DMS53 treated with DMSO at 0.1 percent for 48 hours (cell line): ENCODE measurements around the gene PREPL.
"Not testable (repeated sequence)": the region's sequence is repeated elsewhere in the genome, so short reads cannot be mapped to it uniquely, and the experiment has no call there.

ENCODE experiments used
- DNase-seq: peaks from one replicate; lab custom pipeline; 2025; ENCODE audit not compliant: unreplicated experiment; lab: John Stamatoyannopoulos, UW

PREPL gene

GRCh38 chr2:44349506-44349905, 11.8 kb downstream of the PREPL start:
- no peak for DNase-seq

GRCh38 chr2:44348400-44348799, 12.9 kb downstream of the PREPL start:
- DNase-seq: no peak

GRCh38 chr2:44347526-44347925, 13.8 kb downstream of the PREPL start:
- DNase-seq: no peak

- no peak for DNase-seq
Observed at GRCh38 chr2:44342854-44343253, 18.4 kb downstream of the PREPL start.

GRCh38 chr2:44335806-44336538, 25.3 kb downstream of the PREPL start:
- DNase-seq: no peak

- no peak for DNase-seq
Observed at GRCh38 chr2:44333994-44334393, 27.3 kb downstream of the PREPL start.

- DNase-seq: no peak
Observed at GRCh38 chr2:44330801-44331200, 30.5 kb downstream of the PREPL start.

- DNase-seq: no peak
Observed at GRCh38 chr2:44329343-44329742, 32.0 kb downstream of the PREPL start.

- DNase-seq: no peak
Observed at GRCh38 chr2:44328750-44329149, 32.5 kb downstream of the PREPL start.

- no peak for DNase-seq
Observed at GRCh38 chr2:44326548-44327264, 34.6 kb downstream of the PREPL start.

- no peak for DNase-seq
Observed at GRCh38 chr2:44325897-44326296, 35.4 kb downstream of the PREPL start.

- DNase-seq: no peak
Observed at GRCh38 chr2:44324971-44325426, 36.3 kb downstream of the PREPL start.

- no peak for DNase-seq
Observed at GRCh38 chr2:44321360-44321759, 39.9 kb downstream of the PREPL start.

- DNase-seq: no peak
Observed at GRCh38 chr2:44320832-44321231, 40.5 kb downstream of the PREPL start.

GRCh38 chr2:44315945-44316344, 45.3 kb downstream of the PREPL start:
- DNase-seq: no peak

GRCh38 chr2:44314362-44314761, 46.9 kb downstream of the PREPL start:
- no peak for DNase-seq

GRCh38 chr2:44310287-44310686, 51.0 kb downstream of the PREPL start:
- no peak for DNase-seq

- no peak for DNase-seq
Observed at GRCh38 chr2:44305882-44306281, 55.4 kb downstream of the PREPL start.

- DNase-seq: no peak
Observed at GRCh38 chr2:44304258-44304657, 57.0 kb downstream of the PREPL start.

- DNase-seq: not testable (repeated sequence)
Observed at GRCh38 chr2:44303766-44304165, 57.5 kb downstream of the PREPL start.

GRCh38 chr2:44301111-44301510, 60.2 kb downstream of the PREPL start:
- DNase-seq: no peak

GRCh38 chr2:44299635-44300034, 61.7 kb downstream of the PREPL start:
- no peak for DNase-seq
